Stimulated activated effector memory CD8-positive, alpha-beta T cell treated with anti-CD3 and anti-CD28 coated beads, Interleukin-12 subunit alpha, Interleukin-12 subunit beta, amount 100 ng/mL, for 72 hours (primary cell): Measurements from ENCODE around the gene KASH5.

Experiments used
- ATAC-seq: fragments of 150-1000 bp; cut with Tn5 transposase; 2 replicates; pipeline ENCODE4 v1.10.0; 2021
- DNase-seq, 2 donors: peaks; one replicate each; pipeline ENCODE4 v3.0.0; 2021 to 2022; ENCODE audit warnings: low spot score in 2 of 2
- H3K27ac Mint-ChIP-seq: one replicate; pipeline ENCODE4 v1.8.0; 2022; ENCODE audit warnings: mild to moderate bottlenecking, mixed read lengths
- H3K36me3 Mint-ChIP-seq: one replicate; pipeline ENCODE4 v1.8.0; 2022; ENCODE audit warnings: mild to moderate bottlenecking, mixed read lengths
- H3K4me1 Mint-ChIP-seq: one replicate; pipeline ENCODE4 v1.8.0; 2022; ENCODE audit warnings: mixed read lengths
- H3K4me3 Mint-ChIP-seq: one replicate; pipeline ENCODE4 v1.8.0; 2022; ENCODE audit warnings: mild to moderate bottlenecking, mixed read lengths
- H3K9me3 Mint-ChIP-seq: one replicate; pipeline ENCODE4 v1.8.0; 2022; ENCODE audit warnings: mixed read lengths

KASH5 gene

GRCh38 chr19:49400029-49400428, 12.0 kb downstream of the KASH5 start:
- Mint-ChIP-seq H3K27ac (no peak overlapping the region), H3K4me3 (no peak overlapping the region), H3K4me1 (peaks cover 6% of the 10 kb centered on the region), H3K9me3 (no peaks in the 10 kb centered on the region), H3K36me3 (no peaks in the 10 kb centered on the region)
- ATAC-seq = no peak
- DNase-seq = no peak

GRCh38 chr19:49403404-49404187, 15.5 kb downstream of the KASH5 start:
- no peak for ATAC-seq

DNA sequence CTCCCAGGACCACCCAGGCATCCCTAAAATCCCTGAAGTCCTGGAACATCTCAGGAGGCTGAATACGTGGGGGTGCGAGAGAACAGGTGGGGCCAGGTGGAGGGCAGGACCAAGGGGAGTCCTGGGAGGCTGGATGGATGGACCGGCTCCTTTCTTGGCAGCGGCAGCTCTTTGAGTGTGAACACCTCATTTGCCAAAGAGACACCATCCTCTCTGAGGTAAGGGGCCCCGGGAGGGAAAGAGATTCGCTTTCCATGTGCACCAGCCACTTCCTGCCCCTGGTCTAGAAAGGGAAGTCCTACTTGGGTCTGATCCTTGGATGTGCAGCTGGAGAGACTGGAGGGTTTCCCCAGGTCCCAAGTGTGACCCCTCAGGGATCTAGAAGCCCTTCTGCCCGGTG, 19.0 kb downstream of the KASH5 start:
- Mint-ChIP-seq H3K4me3 (no peak overlapping the region), H3K36me3 (no peaks in the 10 kb centered on the region), H3K9me3 (no peaks in the 10 kb centered on the region), H3K4me1 (peaks cover 37% of the 10 kb centered on the region), H3K27ac (no peak overlapping the region)
- no peak for DNase-seq
- no peak for ATAC-seq

More at GRCh38 chr19:49403404-49404187, 15.5 kb downstream of the KASH5 start:
- Mint-ChIP-seq H3K36me3 (no peaks in the 10 kb centered on the region), H3K27ac (no peak overlapping the region), H3K4me1 (peaks cover 13% of the 10 kb centered on the region), H3K4me3 (no peak overlapping the region), H3K9me3 (no peaks in the 10 kb centered on the region)
- no peak for DNase-seq

DNA sequence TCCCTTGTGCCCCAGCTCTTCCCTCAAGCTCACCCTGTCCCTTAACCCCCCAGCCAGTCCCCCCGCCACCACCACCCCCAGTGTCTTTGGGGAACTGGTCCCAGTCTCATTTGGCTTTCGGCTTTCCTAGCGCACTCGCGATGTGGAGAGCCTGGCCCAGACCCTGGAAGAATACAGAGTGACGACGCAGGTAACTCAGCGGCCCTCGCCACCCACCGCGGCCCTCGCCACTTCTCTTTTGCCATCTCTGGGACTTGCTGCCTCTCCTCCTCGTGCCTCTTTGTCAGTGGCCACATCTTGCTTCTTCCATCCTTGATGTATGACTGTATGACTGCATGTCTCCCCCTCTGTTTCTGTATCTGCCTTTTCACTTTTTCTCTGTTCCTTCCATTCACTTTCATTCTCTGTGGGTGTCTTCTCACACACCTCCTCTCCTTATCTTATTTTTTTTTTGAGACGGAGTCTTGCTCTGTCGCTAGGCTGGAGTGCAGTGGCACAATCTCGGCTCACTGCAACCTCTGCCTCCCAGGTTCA, 19.5 kb downstream of the KASH5 start:
- Mint-ChIP-seq H3K9me3 (no peaks in the 10 kb centered on the region), H3K4me1 (peaks cover 41% of the 10 kb centered on the region), H3K4me3 (no peak overlapping the region), H3K27ac (no peak overlapping the region), H3K36me3 (no peaks in the 10 kb centered on the region)
- ATAC-seq (peak; percentile 31), DNase-seq (no peak)

- Mint-ChIP-seq H3K9me3 (no peaks in the 10 kb centered on the region), H3K36me3 (no peaks in the 10 kb centered on the region), H3K4me1 (peaks cover 41% of the 10 kb centered on the region), H3K27ac (peak overlapping the region; percentile 86), H3K4me3 (peak overlapping the region; percentile 41)
- ATAC-seq = no peak
- DNase-seq = no peak
Observed at GRCh38 chr19:49408816-49409440, 20.9 kb downstream of the KASH5 start.

GRCh38 chr19:49409441-49410029, 21.5 kb downstream of the KASH5 start:
- H3K36me3 Mint-ChIP-seq = no peaks in the 10 kb centered on the region
- peaks cover 41% of the 10 kb centered on the region for H3K4me1 Mint-ChIP-seq
- H3K4me3 Mint-ChIP-seq = peak overlapping the region; percentile 41
- H3K27ac Mint-ChIP-seq = peak overlapping the region; percentile 86
- DNase-seq (no peak), ATAC-seq (peak; percentile 63)
- H3K9me3 Mint-ChIP-seq = no peaks in the 10 kb centered on the region

GRCh38 chr19:49411681-49412326, 23.8 kb downstream of the KASH5 start:
- Mint-ChIP-seq H3K4me1 (peaks cover 41% of the 10 kb centered on the region), H3K4me3 (no peak overlapping the region), H3K9me3 (no peaks in the 10 kb centered on the region), H3K27ac (peak overlapping the region; percentile 61), H3K36me3 (no peaks in the 10 kb centered on the region)
- DNase-seq = no peak
- no peak for ATAC-seq

DNA sequence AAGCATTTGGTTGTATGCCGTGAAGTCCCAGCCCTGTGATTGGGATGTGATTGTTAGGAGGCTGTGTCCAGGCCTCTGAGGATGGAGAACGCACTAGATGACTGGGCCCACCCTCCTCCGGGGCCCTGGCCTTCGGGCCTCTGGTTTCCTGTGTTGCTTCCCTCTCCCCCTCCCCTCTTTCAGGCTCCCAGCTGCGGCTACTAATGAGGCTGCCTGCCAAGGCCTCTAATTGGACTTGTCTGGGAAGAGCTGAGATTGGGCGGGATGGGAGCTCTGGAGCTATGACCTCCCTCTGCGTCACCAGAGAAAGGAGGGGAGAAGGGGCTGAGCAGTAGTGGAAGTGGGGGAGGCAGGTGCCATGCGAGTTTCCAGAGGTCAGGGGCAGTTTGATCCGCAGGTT, 25.3 kb downstream of the KASH5 start:
- H3K4me3 Mint-ChIP-seq = no peak overlapping the region
- no peaks in the 10 kb centered on the region for H3K36me3 Mint-ChIP-seq
- DNase-seq (no peak), ATAC-seq (no peak)
- peak overlapping the region; percentile 29 for H3K27ac Mint-ChIP-seq
- H3K4me1 Mint-ChIP-seq = peaks cover 30% of the 10 kb centered on the region
- H3K9me3 Mint-ChIP-seq = no peaks in the 10 kb centered on the region

- Mint-ChIP-seq H3K27ac (no peak overlapping the region), H3K36me3 (no peaks in the 10 kb centered on the region), H3K4me1 (peaks cover 21% of the 10 kb centered on the region), H3K9me3 (no peaks in the 10 kb centered on the region), H3K4me3 (no peak overlapping the region)
- no peak for DNase-seq
- no peak for ATAC-seq
Observed at GRCh38 chr19:49414256-49414655, 26.2 kb downstream of the KASH5 start.

DNA sequence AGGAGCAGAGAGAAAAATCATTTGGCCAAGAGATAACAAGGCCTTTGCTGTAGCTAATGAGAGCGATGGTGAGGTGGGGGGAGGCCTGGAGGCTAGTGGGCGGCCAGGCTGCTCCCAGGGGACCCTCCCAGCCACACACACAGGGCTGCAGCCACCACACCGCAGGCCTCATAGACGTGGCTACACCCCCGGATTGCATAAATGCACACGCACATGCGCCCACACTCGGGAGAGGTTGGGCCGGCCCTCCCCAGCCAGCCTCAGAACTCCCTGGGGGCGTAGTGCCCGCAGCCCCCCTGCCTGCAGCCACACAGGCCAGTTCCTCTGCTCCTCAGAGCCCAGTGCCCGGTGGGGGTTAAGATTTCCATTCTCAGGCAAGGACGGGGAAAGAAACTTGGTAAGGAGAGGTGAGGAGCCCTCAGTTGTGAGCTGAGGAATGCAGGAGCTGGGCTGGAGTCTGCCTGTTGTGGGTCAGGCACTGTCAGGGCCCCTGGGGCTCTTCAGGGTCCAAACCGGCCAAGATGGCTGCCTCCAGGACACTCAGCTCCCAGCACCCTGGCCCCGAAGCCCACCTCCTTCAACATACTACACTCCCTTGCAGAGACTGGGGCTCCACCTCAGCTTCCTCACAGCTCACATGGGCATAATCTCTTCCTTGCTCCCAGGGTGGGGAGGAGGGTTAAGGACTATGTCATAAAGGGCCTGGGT, 27.2 kb downstream of the KASH5 start:
- peaks cover 12% of the 10 kb centered on the region for H3K4me1 Mint-ChIP-seq
- no peak overlapping the region for H3K27ac Mint-ChIP-seq
- DNase-seq (no peak), ATAC-seq (no peak)
- H3K36me3 Mint-ChIP-seq = no peaks in the 10 kb centered on the region
- no peak overlapping the region for H3K4me3 Mint-ChIP-seq
- no peaks in the 10 kb centered on the region for H3K9me3 Mint-ChIP-seq

GRCh38 chr19:49415810-49416200, 27.8 kb downstream of the KASH5 start:
- no peak overlapping the region for H3K27ac Mint-ChIP-seq
- no peak for ATAC-seq

DNA sequence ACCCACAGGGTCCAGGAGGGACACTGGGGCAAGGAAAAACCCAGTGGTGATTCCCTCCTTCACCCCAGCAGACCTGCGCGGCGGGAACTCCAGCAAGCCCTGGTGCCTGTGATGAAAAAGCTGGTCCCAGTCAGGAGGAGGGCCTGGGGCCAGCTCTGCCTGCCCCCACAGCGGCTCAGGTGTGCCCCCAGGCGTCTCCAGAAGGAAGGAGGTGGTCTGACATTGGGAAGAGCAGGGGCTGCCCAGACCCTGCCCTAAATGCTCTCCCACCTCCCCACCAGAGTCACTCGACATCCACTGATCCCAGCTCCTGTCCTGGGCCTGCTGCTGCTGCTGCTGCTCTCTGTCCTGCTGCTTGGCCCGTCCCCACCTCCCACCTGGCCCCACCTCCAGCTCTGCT, 29.0 kb downstream of the KASH5 start:
- H3K9me3 Mint-ChIP-seq = no peaks in the 10 kb centered on the region
- no peak overlapping the region for H3K4me3 Mint-ChIP-seq
- peaks cover 15% of the 10 kb centered on the region for H3K4me1 Mint-ChIP-seq
- no peak for ATAC-seq
- no peaks in the 10 kb centered on the region for H3K36me3 Mint-ChIP-seq
- DNase-seq = no peak
- no peak overlapping the region for H3K27ac Mint-ChIP-seq

More at GRCh38 chr19:49415810-49416200, 27.8 kb downstream of the KASH5 start:
- Mint-ChIP-seq H3K4me1 (peaks cover 12% of the 10 kb centered on the region), H3K4me3 (no peak overlapping the region), H3K36me3 (no peaks in the 10 kb centered on the region), H3K9me3 (no peaks in the 10 kb centered on the region)
- no peak for DNase-seq

DNA sequence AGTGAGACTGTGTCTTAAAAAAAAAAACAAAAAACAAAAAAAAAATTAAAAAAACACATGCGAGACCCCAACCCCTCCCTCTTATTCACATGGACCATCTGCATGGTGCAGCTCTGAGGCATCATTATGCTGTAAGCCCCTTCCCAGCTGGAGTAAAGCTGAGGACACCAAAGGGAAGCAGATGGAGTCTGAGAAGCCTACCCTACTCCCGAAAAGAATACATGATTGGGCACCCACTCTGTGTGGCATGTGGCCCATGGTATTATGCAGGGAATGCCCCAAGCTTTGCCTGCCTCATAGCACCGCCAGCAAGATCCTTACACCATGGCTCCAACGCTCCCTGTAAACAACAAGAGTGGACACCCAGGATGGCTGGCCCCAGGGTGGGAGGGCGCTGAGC, 30.5 kb downstream of the KASH5 start:
- no peak for ATAC-seq
- peaks cover 23% of the 10 kb centered on the region for H3K4me1 Mint-ChIP-seq
- no peaks in the 10 kb centered on the region for H3K36me3 Mint-ChIP-seq
- no peak for DNase-seq
- H3K9me3 Mint-ChIP-seq = no peaks in the 10 kb centered on the region
- H3K27ac Mint-ChIP-seq = no peak overlapping the region
- no peak overlapping the region for H3K4me3 Mint-ChIP-seq

- DNase-seq (no peak), ATAC-seq (no peak)
- Mint-ChIP-seq H3K4me3 (no peak overlapping the region), H3K4me1 (peaks cover 30% of the 10 kb centered on the region), H3K36me3 (no peaks in the 10 kb centered on the region), H3K27ac (no peak overlapping the region), H3K9me3 (no peaks in the 10 kb centered on the region)
Observed at GRCh38 chr19:49419173-49419572, 31.1 kb downstream of the KASH5 start.

- Mint-ChIP-seq H3K9me3 (no peaks in the 10 kb centered on the region), H3K4me1 (peaks cover 30% of the 10 kb centered on the region)
- ATAC-seq = no peak
Observed at GRCh38 chr19:49420227-49420626, 32.2 kb downstream of the KASH5 start.

More at GRCh38 chr19:49420227-49420626, 32.2 kb downstream of the KASH5 start:
- H3K36me3 Mint-ChIP-seq = peaks cover 4% of the 10 kb centered on the region
- no peak overlapping the region for H3K4me3 Mint-ChIP-seq
- DNase-seq = no peak
- no peak overlapping the region for H3K27ac Mint-ChIP-seq
